ENCODE results near the gene CT47A1.
"Not testable (repeated sequence)": the region's sequence is repeated elsewhere in the genome, so short reads cannot be mapped to it uniquely, and the experiment has no call there.

Gene CT47A1

DNA sequence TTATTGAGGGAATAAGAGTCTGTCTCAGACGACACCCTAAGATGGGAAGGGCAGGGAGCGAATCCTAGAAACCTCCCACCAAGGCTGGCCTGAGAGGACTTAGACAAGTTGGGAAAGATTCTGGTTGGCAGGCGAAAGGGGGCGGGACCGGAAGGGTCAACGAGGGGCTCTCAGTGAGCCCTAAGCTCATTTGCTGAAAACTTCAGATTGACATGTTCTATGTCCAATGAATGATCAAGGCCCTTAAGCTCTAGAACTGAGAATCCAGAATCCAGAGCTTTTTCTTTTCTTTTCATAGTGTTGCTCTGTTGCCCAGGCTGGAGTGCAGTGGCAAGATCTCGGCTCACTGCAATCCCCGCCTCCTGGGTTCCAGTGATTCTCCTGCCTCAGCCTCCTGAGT lies at the start of gene CT47A1:
Gene CT47A1, minus strand, starts transcription at position 101 of the 400 bp plus-strand sequence. CDS start 231 bp downstream, outside the sequence.
- not testable (repeated sequence) for DNase-seq

DNA sequence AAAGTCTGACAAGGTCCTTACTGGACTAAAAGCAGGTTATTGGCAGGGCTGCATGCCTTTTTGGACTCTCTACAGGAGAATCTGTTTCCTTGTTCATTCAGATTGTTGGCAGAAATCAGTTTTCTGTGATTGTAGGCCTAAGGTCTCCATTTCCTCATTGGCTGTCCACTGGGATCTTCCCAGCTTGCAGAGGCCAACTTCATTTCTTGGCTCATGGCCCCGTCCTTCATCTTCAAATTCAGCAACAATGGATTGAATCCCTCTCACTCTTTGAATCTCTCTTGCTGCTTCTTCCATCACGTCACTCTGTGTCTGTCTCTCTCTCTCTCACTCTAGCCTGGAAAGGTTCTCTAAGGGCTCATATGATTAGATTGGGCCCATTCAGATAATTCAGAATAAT lies 47.0 kb upstream of the CT47A1 start:
- DNase-seq = no peak

- no peak for DNase-seq
Observed at GRCh38 chrX:121030083-121030482, 44.5 kb upstream of the CT47A1 start.

- no peak for DNase-seq
Observed at GRCh38 chrX:121028419-121028818, 42.9 kb upstream of the CT47A1 start.

GRCh38 chrX:121014826-121015225 lies 29.3 kb upstream of the CT47A1 start:
- no peak for DNase-seq

DNA sequence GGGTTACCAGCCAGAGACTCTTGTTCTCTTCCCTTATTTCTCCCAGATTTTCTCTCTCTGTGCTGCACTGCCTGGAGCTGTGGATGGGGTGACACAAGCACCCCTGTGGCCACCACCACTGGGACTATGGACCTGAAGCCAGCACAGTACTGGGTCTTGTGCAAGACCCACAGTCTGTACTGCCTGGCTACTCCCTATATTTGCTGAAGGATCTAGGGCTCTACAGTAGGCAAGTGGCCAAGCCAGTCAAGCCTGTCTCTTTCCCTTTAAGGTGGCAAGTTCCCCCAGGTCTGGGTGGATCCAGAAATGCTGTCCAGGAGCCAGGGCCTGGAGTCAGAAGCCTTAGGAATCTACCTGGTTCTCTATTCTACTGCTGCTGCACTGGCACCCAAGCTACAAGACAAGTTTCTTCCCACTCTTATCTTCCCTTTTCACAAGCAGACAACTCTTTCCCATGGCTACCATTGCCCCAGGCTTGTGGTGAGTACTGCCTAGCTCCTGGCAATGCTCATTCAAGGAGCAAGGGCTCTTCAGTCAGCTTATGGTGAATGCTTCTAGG lies 28.4 kb upstream of the CT47A1 start:
- DNase-seq = no peak

GRCh38 chrX:121011254-121011653 lies 25.7 kb upstream of the CT47A1 start:
- no peak for DNase-seq

- no peak for DNase-seq
Observed at GRCh38 chrX:121010218-121010617, 24.7 kb upstream of the CT47A1 start.

- no peak for DNase-seq
Observed at GRCh38 chrX:121009764-121010163, 24.2 kb upstream of the CT47A1 start.

GRCh38 chrX:121008920-121009319 lies 23.4 kb upstream of the CT47A1 start:
- DNase-seq = no peak

- DNase-seq = no peak
Observed at GRCh38 chrX:121000589-121000988, 15.0 kb upstream of the CT47A1 start.

GRCh38 chrX:120999413-120999812 lies 13.9 kb upstream of the CT47A1 start:
- DNase-seq = no peak

DNA sequence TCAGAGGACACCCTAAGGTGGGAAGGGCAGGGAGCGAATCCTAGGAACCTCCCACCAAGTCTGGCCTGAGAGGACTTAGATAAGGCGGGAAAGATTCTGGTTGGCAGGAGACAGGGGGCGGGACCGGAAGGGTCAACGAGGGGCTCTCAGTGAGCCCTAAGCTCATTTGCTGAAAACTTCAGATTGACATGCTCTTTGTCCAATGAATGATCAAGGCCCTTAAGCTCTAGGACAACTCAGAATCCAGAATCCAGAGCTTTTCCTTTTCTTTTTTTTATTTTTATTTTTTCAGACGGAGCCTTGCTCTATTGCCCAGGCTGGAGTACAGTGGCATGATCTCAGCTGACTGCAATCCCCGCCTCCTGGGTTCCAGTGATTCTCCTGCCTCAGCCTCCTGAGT lies 29.1 kb downstream of the CT47A1 start, which contains the start of gene CT47A7:
Gene CT47A7, minus strand, starts transcription at position 101 of the 400 bp plus-strand sequence. CDS start 255 bp downstream, outside the sequence.
- DNase-seq = not testable (repeated sequence)
